ENCODE measurements around the gene F10.

- TF ChIP-seq SUZ12 (IDR thresholded peaks at IDR 0.05; ENCODE audit: extremely low read depth, insufficient read depth, insufficient read length): no peak
- TF ChIP-seq YY1 (IDR thresholded peaks at IDR 0.05; ENCODE audit: insufficient read depth, insufficient read length): no peak
- no peak for TF ChIP-seq ZNF274 (IDR thresholded peaks at IDR 0.05; ENCODE audit: low read depth, low read length)
Observed at GRCh38 chr13:113151745-113152690, 29.4 kb downstream of the F10 start.

Data from NT2/D1 (cell line).